ENCODE measurements around the gene ZDHHC17.

Gene ZDHHC17

GRCh38 chr12:76866151-76866567, 102.2 kb downstream of the ZDHHC17 start:
- H3K79me2 ChIP-seq (ENCODE audit: insufficient read depth, low read length): no peaks in the 10 kb centered on the region
- no peaks in the 10 kb centered on the region for H4K20me1 ChIP-seq (ENCODE audit: insufficient read depth, low read length)
- TF ChIP-seq EZH2 (IDR thresholded peaks at IDR 0.05; ENCODE audit: borderline replicate concordance, low read length) (no peak), CTCF (IDR thresholded peaks at IDR 0.05; ENCODE audit: low read length) (no peak)
- H3K27ac ChIP-seq (ENCODE audit: low read depth, low read length, poor library complexity, severe bottlenecking): peak overlapping the region; percentile 41
- H3K9ac ChIP-seq (ENCODE audit: low read length): no peak overlapping the region
- H3K27me3 ChIP-seq (ENCODE audit: insufficient read depth, low read length): no peaks in the 10 kb centered on the region
- H3F3A ChIP-seq (ENCODE audit: insufficient read depth, low read length): no peaks in the 10 kb centered on the region
- H2AFZ ChIP-seq (ENCODE audit: low read length): no peak overlapping the region
- no peaks in the 10 kb centered on the region for H3K9me2 ChIP-seq (ENCODE audit: low read depth, low read length)
- peak overlapping the region; percentile 10 for H3K4me3 ChIP-seq (ENCODE audit: low read depth, low read length, poor library complexity, severe bottlenecking)
- no peaks in the 10 kb centered on the region for H3K9me3 ChIP-seq (ENCODE audit: low read length)
- H3K4me2 ChIP-seq (ENCODE audit: low read length): peak overlapping the region; percentile 36
- H3K4me1 ChIP-seq (ENCODE audit: insufficient read depth, low read length, severe bottlenecking): peaks cover 28% of the 10 kb centered on the region
- no peaks in the 10 kb centered on the region for H3K36me3 ChIP-seq (ENCODE audit: insufficient read depth, low read length)

GRCh38 chr12:76866726-76867125, 102.8 kb downstream of the ZDHHC17 start:
- H4K20me1 ChIP-seq (ENCODE audit: insufficient read depth, low read length): no peaks in the 10 kb centered on the region
- H3K27me3 ChIP-seq (ENCODE audit: insufficient read depth, low read length): no peaks in the 10 kb centered on the region
- H3K4me3 ChIP-seq (ENCODE audit: low read depth, low read length, poor library complexity, severe bottlenecking): peak overlapping the region; percentile 10
- no peaks in the 10 kb centered on the region for H3F3A ChIP-seq (ENCODE audit: insufficient read depth, low read length)
- H3K9me3 ChIP-seq (ENCODE audit: low read length): no peaks in the 10 kb centered on the region
- H3K4me2 ChIP-seq (ENCODE audit: low read length): peak overlapping the region; percentile 36
- H3K79me2 ChIP-seq (ENCODE audit: insufficient read depth, low read length): no peaks in the 10 kb centered on the region
- no peaks in the 10 kb centered on the region for H3K36me3 ChIP-seq (ENCODE audit: insufficient read depth, low read length)
- H3K9ac ChIP-seq (ENCODE audit: low read length): no peak overlapping the region
- H3K27ac ChIP-seq (ENCODE audit: low read depth, low read length, poor library complexity, severe bottlenecking): peak overlapping the region; percentile 41
- no peak for TF ChIP-seq EZH2 (IDR thresholded peaks at IDR 0.05; ENCODE audit: borderline replicate concordance, low read length)
- TF ChIP-seq CTCF (IDR thresholded peaks at IDR 0.05; ENCODE audit: low read length): no peak
- H3K4me1 ChIP-seq (ENCODE audit: insufficient read depth, low read length, severe bottlenecking): peaks cover 28% of the 10 kb centered on the region
- H3K9me2 ChIP-seq (ENCODE audit: low read depth, low read length): no peaks in the 10 kb centered on the region
- H2AFZ ChIP-seq (ENCODE audit: low read length): no peak overlapping the region

- Histone ChIP-seq H3K9me2 (ENCODE audit: low read depth, low read length) (no peaks in the 10 kb centered on the region), H4K20me1 (ENCODE audit: insufficient read depth, low read length) (no peaks in the 10 kb centered on the region), H3K79me2 (ENCODE audit: insufficient read depth, low read length) (no peaks in the 10 kb centered on the region), H3K9ac (ENCODE audit: low read length) (no peak overlapping the region), H3K9me3 (ENCODE audit: low read length) (no peaks in the 10 kb centered on the region), H3K4me2 (ENCODE audit: low read length) (no peak overlapping the region), H3K4me3 (ENCODE audit: low read depth, low read length, poor library complexity, severe bottlenecking) (no peak overlapping the region), H3K27me3 (ENCODE audit: insufficient read depth, low read length) (no peaks in the 10 kb centered on the region), H2AFZ (ENCODE audit: low read length) (no peak overlapping the region), H3K36me3 (ENCODE audit: insufficient read depth, low read length) (no peaks in the 10 kb centered on the region), H3K27ac (ENCODE audit: low read depth, low read length, poor library complexity, severe bottlenecking) (no peak overlapping the region), H3F3A (ENCODE audit: insufficient read depth, low read length) (no peaks in the 10 kb centered on the region), H3K4me1 (ENCODE audit: insufficient read depth, low read length, severe bottlenecking) (peaks cover 21% of the 10 kb centered on the region)
- TF ChIP-seq CTCF (IDR thresholded peaks at IDR 0.05; ENCODE audit: low read length): no peak
- TF ChIP-seq EZH2 (IDR thresholded peaks at IDR 0.05; ENCODE audit: borderline replicate concordance, low read length): no peak
Observed at GRCh38 chr12:76871082-76871481, 107.2 kb downstream of the ZDHHC17 start.
